HG02571 (cell line): ENCODE results near the gene BPIFB6.

ENCODE experiments used
- ATAC-seq: cut with Tn5 transposase; IDR thresholded peaks from one replicate; pipeline ENCODE4 v1.9.1; 2021; ENCODE audit warnings: mild to moderate bottlenecking, moderate library complexity; ENCODE audit not compliant: unreplicated experiment

BPIFB6 gene

GRCh38 chr20:33000802-33001466 lies 30.5 kb upstream of the BPIFB6 start:
- no peak for ATAC-seq

GRCh38 chr20:33002087-33002808 lies 29.2 kb upstream of the BPIFB6 start:
- ATAC-seq: no peak

GRCh38 chr20:33004141-33004751 lies 27.2 kb upstream of the BPIFB6 start, which contains the start of gene SUN5:
TSS of gene SUN5 (minus strand) at chr20:33004433. CDS start at chr20:33004340, 93 bp downstream.
- ATAC-seq: no peak

GRCh38 chr20:33005132-33005566 lies 26.3 kb upstream of the BPIFB6 start:
- no peak for ATAC-seq

GRCh38 chr20:33005908-33006775 lies 25.3 kb upstream of the BPIFB6 start:
- ATAC-seq: no peak

GRCh38 chr20:33006776-33007375 lies 24.6 kb upstream of the BPIFB6 start:
- no peak for ATAC-seq

- no peak for ATAC-seq
Observed at GRCh38 chr20:33007376-33008335, 23.8 kb upstream of the BPIFB6 start, which contains the start of gene BPIFB2. TSS of gene BPIFB2 (plus strand) at chr20:33007704. CDS start at chr20:33008575, 871 bp downstream.

GRCh38 chr20:33008336-33009213 lies 22.9 kb upstream of the BPIFB6 start:
- no peak for ATAC-seq

GRCh38 chr20:33009214-33010132 lies 22.0 kb upstream of the BPIFB6 start:
- no peak for ATAC-seq

GRCh38 chr20:33010133-33010504 lies 21.3 kb upstream of the BPIFB6 start:
- ATAC-seq: no peak

GRCh38 chr20:33010674-33011449 lies 20.6 kb upstream of the BPIFB6 start:
- ATAC-seq: no peak

- no peak for ATAC-seq
Observed at GRCh38 chr20:33012327-33013189, 18.9 kb upstream of the BPIFB6 start.

GRCh38 chr20:33013701-33014326 lies 17.6 kb upstream of the BPIFB6 start:
- ATAC-seq: no peak

GRCh38 chr20:33014336-33015113 lies 16.9 kb upstream of the BPIFB6 start:
- no peak for ATAC-seq
